T47D (cell line): ENCODE data around the gene SLC4A8.
A peak's percentile ranks its signal among the peaks of the same experiment; 100 is the strongest.

Experiments used
- DNase-seq, 2 experiments: peaks; one replicate each; pipeline versions ENCODE4 v3.0.0 to v3.0.0-alpha.2; 2011 to 2012; ENCODE audit warnings: low read depth in 1 of 2, low spot score in 1 of 2
- JUND ChIP-seq: IDR thresholded peaks from 2 replicates; pipeline ENCODE4 v1.6.1; 2012; ENCODE audit warnings: low read depth
- in situ Hi-C: cut with HindIII; loops from 2 replicates; pipeline ENCODE4 v1.10.0; 2016; ENCODE audit warnings: low sequenced_read_pairs, low pct_unique_long_range_greater_than_20kb

The SLC4A8 gene

DNA sequence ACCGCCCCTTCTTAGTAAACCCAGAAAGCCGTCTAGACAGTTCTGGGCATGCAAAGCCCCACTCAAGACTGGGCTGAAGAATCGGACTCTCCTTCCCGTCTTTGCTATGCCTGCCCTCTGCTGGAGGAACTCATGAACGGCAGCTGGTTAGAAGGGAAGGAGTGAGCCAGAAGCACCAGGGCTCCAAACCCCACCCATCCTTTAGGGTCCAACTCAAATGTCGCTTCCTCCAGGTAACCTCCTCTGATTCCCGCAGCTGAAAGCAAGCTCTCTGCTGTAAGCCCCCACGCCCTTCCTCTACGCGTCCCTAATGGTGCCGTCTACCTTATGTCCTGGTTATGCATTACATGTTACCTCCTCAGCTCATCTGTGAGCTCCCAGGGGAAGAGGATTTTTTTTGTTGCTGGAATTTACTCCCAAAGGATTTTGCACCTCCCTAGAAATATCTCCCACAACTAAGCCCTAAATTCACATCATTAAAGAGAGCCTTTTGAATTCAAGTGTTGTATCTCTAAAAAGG is 107.4 kb downstream of the SLC4A8 start:
- TF ChIP-seq JUND, result no peak
- peak; percentile 62 to 89 for DNase-seq
- in situ Hi-C loops, result no loop called here

- in situ Hi-C loops, result no loop called here
- no peak for TF ChIP-seq JUND
- DNase-seq, result peak in 1 of 2 experiments; percentile 29
Observed at GRCh38 chr12:51533799-51534198, 109.2 kb downstream of the SLC4A8 start.

DNA sequence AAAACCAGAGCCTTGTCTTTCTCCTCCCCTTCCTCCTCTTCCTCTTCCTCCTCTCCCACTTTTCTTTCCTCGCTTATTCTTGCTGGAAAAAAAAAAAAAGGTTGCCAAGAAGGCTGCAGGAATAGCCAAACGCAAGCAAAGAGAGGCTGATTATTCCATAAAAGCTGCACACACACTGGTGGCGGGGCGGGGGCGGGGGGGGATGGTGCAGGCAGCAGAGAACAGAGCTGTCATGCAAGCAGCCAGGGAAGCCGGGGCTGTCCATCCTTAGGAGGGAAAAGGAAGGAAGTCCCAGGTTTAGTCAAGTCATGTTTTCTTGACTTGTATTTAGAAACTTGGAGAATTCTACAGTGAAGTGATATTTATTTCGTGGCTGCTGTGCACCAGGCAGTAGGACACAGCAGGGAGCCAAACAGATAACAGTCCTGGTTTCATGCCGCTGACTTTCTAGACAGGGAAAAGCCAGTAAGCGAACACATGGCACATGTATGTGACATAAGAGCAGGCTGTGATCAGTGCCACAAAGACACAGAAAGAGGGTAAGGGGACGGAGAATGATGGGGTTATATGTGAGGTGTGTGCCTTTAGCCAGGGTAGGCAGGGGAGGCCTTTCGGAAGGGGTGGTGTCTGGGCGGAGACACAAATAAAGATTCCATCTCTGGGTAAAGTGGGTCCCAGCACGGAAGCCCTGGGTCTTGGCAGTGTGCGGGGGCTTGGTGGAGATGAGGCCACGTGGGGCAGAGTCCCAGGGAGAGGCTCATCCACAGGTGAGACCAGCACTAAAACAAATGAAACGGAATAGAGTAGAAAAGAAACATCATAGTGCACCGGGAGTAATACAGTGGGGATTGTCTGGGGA is 109.8 kb downstream of the SLC4A8 start:
- in situ Hi-C loops, result no loop called here
- no peak for TF ChIP-seq JUND
- no peak for DNase-seq

DNA sequence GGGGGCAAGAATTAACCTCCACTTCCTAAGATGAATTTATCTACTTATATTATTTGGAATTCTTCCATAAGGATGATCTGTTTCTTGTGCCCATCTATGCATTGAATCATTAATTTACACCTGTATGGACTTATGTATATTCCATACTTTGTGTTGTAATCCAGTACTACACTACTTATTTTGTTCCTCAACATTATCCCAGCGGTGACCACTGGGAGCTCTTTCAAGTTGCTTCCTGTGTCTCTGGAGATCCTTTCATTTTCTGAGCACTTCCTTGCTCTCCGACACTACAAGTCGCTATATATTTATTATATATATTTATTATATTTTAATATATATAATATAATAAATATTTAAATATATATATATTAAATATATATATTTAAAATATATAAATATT is 111.5 kb downstream of the SLC4A8 start:
- no peak for TF ChIP-seq JUND
- peak in 1 of 2 experiments; percentile 48 for DNase-seq
- in situ Hi-C loops, result no loop called here

DNA sequence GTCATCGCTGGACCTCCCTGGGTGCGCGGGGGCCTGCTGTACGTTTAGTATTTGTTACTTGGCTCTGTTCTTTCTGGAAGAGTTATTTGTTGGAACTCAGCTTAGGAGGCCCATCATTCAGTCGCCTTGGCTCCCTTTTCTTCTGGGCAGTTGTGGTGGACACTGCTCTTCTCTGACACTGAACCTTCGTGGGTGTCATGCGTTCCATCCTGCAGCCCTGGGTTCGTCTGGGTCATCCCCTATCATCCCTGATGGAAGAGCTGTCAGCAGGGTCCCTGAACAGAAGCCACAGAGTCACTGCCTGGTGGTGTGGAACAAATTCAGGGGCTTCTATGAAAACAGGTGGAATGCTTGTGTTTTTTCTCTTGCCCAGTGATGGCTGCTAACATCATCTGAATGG is 113.5 kb downstream of the SLC4A8 start:
- DNase-seq, result no peak
- in situ Hi-C loops, result no loop called here
- TF ChIP-seq JUND, result no peak

DNA sequence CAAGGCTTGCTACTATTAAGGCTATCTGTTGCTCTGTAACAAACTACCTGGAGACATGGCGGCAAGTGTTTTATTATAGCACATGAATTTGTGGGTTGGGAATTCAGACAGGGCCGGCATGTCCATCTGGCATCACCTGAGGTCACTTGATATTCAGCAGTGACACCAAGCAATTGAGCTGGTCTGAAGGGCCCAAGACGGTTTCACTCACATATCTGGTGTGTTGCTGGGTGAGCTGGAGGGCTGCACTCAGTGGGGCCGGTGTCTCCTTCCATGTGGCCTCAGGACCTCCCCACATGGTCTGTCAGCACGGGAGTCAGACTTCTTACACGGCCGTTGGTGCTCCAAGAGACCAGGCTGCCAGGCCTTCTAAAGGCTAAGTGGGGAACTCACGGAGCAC is 114.0 kb downstream of the SLC4A8 start:
- no peak for TF ChIP-seq JUND
- in situ Hi-C loops, result no loop called here
- no peak for DNase-seq

DNA sequence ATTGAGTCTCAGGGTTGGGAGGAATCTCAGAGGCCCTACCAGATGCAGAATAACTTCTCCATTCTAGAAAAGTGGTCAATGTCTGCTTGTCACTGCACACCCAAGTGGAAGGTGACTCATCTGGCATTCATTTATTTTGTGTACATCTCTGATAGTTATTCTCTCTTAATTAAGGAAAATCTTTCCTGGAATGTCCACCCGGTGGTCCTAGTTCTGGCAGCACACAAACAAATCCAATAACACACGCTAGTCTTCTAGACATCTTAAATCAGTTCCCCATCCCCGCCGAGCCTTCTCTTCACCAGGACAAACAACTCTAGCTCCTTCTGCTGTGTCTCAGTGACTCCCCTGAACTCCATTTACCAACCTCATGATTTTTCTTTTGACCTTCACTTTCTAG is 116.4 kb downstream of the SLC4A8 start:
- in situ Hi-C loops, result no loop called here
- no peak for TF ChIP-seq JUND
- DNase-seq, result no peak

- in situ Hi-C loops, result no loop called here
- no peak for TF ChIP-seq JUND
- no peak for DNase-seq
Observed at GRCh38 chr12:51546097-51546496, 121.5 kb downstream of the SLC4A8 start.

GRCh38 chr12:51547606-51548005 is 123.0 kb downstream of the SLC4A8 start:
- in situ Hi-C loops, result no loop called here
- DNase-seq, result no peak
- TF ChIP-seq JUND, result no peak

DNA sequence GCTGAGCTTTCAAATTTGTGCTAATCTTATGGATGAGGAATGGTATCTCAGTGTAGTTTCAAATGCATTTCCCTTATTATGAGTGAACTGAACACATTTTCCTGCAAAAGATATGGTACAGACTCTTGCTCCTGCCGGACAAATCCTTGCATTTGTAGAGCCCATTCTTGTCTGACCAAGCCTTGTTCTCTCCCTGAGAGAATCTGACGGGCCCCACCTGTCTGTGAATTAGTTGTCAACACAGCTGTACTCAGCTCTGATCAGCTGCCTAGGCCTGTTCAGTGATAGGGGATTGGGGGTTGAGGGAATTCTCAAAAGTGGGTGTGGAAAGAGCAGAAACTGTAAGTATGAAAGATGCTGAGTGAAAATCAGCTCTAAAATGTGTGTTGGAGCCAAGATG is 123.6 kb downstream of the SLC4A8 start:
- in situ Hi-C loops, result no loop called here
- no peak for TF ChIP-seq JUND
- no peak for DNase-seq

- in situ Hi-C loops, result no loop called here
- DNase-seq, result no peak
- no peak for TF ChIP-seq JUND
Observed at GRCh38 chr12:51549637-51550036, 125.0 kb downstream of the SLC4A8 start.
